WERI-Rb-1 (cell line): Measurements from ENCODE around the gene CELF2.

Source experiments
- DNase-seq: peaks from one replicate; pipeline ENCODE4 v3.0.0-alpha.2; 2020
- H3K27ac ChIP-seq: fragments of 250-450 bp; sonication (Bioruptor Pico); 2 replicates; pipeline ENCODE4 v1.5.1; 2020; ENCODE audit warnings: mild to moderate bottlenecking, moderate library complexity
- H3K27me3 ChIP-seq: fragments of 250-450 bp; sonication (Bioruptor Pico); 2 replicates; pipeline ENCODE4 v1.5.1; 2021; ENCODE audit warnings: mild to moderate bottlenecking, low read depth, moderate library complexity; ENCODE audit not compliant: insufficient read depth, severe bottlenecking
- H3K36me3 ChIP-seq: fragments of 250-450 bp; sonication (Bioruptor Pico); 2 replicates; pipeline ENCODE4 v1.5.1; 2020; ENCODE audit warnings: mild to moderate bottlenecking, moderate library complexity
- H3K4me3 ChIP-seq: 2 replicates; pipeline ENCODE4 v1.5.1; 2011; ENCODE audit warnings: low read depth, mild to moderate bottlenecking, control low read depth, low read length
- H3K9me3 ChIP-seq: fragments of 250-450 bp; sonication (Bioruptor Pico); 2 replicates; pipeline ENCODE4 v1.5.1; 2021; ENCODE audit warnings: mild to moderate bottlenecking, moderate library complexity; ENCODE audit not compliant: severe bottlenecking
- CTCF ChIP-seq: IDR thresholded peaks from 2 replicates; pipeline ENCODE4 v1.5.1; 2011; ENCODE audit warnings: low read depth, mild to moderate bottlenecking, control low read depth, inconsistent platforms, low read length

Gene CELF2

GRCh38 chr10:11081408-11081807 lies 63.7 kb downstream of the CELF2 start:
- no peak overlapping the region for H3K4me3 ChIP-seq
- no peaks in the 10 kb centered on the region for H3K9me3 ChIP-seq
- no peaks in the 10 kb centered on the region for H3K36me3 ChIP-seq
- no peak for DNase-seq
- no peaks in the 10 kb centered on the region for H3K27me3 ChIP-seq
- no peak overlapping the region for H3K27ac ChIP-seq
- no peak for TF ChIP-seq CTCF

- no peaks in the 10 kb centered on the region for H3K9me3 ChIP-seq
- H3K27me3 ChIP-seq = no peaks in the 10 kb centered on the region
- TF ChIP-seq CTCF = no peak
- H3K36me3 ChIP-seq = no peaks in the 10 kb centered on the region
- H3K27ac ChIP-seq = no peak overlapping the region
- H3K4me3 ChIP-seq = no peak overlapping the region
- no peak for DNase-seq
Observed at GRCh38 chr10:11082526-11082925, 64.9 kb downstream of the CELF2 start.

DNA sequence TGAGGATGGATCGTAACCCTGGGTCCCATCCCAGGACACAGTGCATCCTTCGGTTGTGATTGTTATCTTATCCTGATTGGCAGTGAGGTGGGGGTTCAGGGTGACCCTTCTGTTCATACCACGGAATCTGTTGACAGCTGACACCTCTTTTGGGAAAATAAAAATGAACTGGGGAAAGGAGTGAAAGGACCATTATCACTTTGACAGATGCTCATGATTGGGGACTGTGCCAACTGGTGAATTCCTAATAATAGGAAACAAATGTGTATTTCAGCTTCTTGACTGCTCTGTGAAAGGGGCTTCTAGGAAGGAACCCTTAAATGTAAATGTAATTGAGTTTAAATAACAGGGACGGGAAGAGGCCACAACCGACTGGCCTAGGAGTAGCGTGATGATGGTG lies 65.4 kb downstream of the CELF2 start:
- no peak for DNase-seq
- Histone ChIP-seq H3K9me3 (no peaks in the 10 kb centered on the region), H3K27me3 (no peaks in the 10 kb centered on the region), H3K4me3 (no peak overlapping the region), H3K27ac (no peak overlapping the region), H3K36me3 (no peaks in the 10 kb centered on the region)
- TF ChIP-seq CTCF = no peak

DNA sequence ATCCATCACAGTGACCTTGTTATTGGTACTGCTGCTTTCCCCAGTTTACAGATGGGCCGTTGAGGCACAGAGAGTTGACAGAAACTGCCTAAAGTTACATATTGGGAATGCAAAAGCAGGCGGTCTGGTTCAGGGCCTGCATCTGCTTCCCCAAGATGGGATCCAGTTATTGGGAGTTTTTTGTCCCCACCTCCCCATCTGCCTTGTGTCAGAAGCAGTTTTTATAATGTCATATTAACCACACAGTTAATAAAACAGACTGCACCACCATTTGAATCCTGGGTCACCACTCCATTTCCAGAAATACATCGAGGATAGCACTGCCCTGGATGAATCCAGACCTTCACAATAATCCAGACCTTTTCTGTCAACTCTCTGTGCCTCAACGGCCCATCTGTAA lies 67.9 kb downstream of the CELF2 start:
- Histone ChIP-seq H3K9me3 (no peaks in the 10 kb centered on the region), H3K27me3 (no peaks in the 10 kb centered on the region), H3K4me3 (no peak overlapping the region), H3K36me3 (no peaks in the 10 kb centered on the region), H3K27ac (no peak overlapping the region)
- no peak for DNase-seq
- TF ChIP-seq CTCF = no peak

DNA sequence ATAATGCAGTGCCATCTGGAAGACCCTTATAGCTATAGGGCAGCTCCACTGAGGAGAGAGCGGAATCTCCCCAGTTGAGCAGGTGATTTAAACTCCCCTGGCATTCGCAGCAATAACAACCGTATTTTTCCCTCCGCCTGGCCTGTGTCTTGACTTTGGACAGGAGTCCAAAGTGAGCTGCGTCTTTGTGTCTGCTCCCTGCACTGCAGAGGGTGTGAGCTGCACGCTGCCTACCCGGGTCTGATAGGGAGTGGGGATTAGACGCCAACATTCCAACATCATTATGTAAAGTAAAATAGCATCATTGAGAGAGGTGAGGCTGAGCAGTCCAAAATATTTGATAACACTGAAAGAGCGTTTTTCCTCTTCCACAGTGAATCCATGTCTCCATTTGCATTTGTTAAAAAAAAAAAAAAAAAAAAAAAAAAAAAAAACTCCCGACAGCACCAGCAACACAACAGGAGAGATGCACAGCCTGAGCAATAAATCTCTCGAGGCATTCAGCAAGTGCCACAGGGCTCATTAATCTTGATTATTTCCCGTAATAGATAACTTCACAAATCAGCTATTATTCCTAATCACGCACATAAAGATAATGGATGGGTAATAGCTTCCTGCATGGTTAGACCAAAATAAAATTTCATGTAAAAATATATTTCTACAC lies 68.6 kb downstream of the CELF2 start:
- Histone ChIP-seq H3K27me3 (no peaks in the 10 kb centered on the region), H3K4me3 (no peak overlapping the region), H3K36me3 (no peaks in the 10 kb centered on the region), H3K9me3 (no peaks in the 10 kb centered on the region), H3K27ac (no peak overlapping the region)
- no peak for DNase-seq
- no peak for TF ChIP-seq CTCF

DNA sequence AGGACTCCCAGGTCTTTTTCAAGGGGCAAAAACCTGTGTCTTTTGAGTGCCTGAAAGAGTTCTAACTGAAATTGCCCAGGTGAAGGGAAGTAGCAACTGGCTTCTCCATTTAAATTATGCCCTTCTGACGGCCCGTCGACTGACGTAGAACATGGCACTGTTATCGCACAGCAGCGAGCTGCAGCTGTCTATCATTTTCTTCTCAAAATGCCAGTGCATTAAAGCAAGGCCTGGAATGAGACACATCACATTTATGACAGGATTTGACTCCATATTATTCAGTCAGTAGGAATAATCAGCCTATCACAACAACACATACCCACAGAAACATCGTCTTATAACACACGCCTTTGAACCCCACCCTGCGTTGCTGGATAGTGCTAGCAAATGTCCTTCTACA lies 69.7 kb downstream of the CELF2 start:
- H3K36me3 ChIP-seq = no peaks in the 10 kb centered on the region
- no peak for TF ChIP-seq CTCF
- no peaks in the 10 kb centered on the region for H3K27me3 ChIP-seq

More for the DNA sequence above, 69.7 kb downstream of the CELF2 start:
- Histone ChIP-seq H3K4me3 (no peak overlapping the region), H3K9me3 (no peaks in the 10 kb centered on the region), H3K27ac (no peak overlapping the region)
- DNase-seq = no peak
